GM19395 (cell line): ENCODE results near the gene PPIC.
A peak's percentile ranks its signal among the peaks of the same experiment; 100 is the strongest.
"Not testable (repeated sequence)": the region's sequence is repeated elsewhere in the genome, so short reads cannot be mapped to it uniquely, and the experiment has no call there.

Experiments
- ATAC-seq: cut with Tn5 transposase; IDR thresholded peaks from one replicate; pipeline ENCODE4 v1.9.1; 2021; ENCODE audit warnings: mild to moderate bottlenecking, moderate library complexity; ENCODE audit not compliant: unreplicated experiment

The PPIC gene

DNA sequence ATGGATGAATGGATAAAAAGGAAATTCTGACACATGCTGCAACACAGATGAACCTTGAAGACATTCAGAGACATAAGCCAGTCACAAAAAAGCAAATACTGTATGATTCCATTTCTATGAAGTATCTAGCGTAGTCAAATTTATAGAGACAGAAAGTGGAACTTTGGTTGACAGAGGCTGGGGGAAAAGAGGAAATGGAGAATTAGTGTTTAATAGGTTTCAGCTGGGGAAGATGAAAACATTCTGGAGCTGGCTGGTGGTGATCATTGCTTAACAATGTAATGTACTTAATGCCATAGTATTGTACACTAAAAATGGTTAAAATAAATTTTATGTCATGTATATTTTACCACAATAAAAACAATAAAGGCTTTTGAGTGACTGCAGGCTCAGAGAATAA lies 24.2 kb downstream of the PPIC start:
- no peak for ATAC-seq

DNA sequence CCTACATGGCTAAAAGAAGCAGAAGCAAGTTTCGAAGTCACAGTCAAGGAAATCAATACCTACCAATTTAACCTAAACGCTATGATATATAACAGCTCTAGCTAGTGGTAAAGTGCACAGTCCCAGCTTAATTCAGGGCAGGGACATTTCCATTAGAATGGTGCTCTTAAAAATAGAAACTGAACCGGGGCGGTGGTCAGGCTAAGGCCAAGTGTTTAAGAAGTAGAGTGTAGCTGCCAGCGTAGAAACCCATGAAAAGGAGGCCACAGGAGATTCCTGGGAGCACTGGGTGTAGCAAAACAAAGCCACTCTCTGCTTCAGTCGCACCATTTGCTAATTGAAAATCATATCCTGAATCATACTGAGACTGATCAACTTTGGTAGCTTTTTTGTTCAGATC lies 28.8 kb downstream of the PPIC start:
- ATAC-seq = no peak

GRCh38 chr5:123007182-123007581 lies 29.3 kb downstream of the PPIC start:
- no peak for ATAC-seq

DNA sequence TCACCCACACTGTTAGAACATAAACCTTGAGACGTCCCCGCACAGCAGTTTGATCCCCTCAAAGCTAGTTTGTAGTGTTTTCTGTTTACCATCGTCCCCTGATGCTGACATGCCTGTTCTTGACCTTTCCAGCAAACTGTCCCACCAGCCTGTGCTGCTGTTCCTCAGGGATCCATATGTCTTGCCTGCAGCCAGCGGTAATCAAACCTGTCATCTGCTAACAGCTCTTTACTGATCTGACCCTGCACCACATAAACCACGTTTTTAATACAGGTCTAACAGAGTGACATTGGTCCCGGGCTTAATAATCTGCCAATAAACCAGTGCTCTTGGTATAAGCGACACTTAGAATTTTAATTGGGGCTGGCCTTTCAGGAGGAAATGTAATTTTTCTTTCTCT lies 34.7 kb downstream of the PPIC start:
- no peak for ATAC-seq

DNA sequence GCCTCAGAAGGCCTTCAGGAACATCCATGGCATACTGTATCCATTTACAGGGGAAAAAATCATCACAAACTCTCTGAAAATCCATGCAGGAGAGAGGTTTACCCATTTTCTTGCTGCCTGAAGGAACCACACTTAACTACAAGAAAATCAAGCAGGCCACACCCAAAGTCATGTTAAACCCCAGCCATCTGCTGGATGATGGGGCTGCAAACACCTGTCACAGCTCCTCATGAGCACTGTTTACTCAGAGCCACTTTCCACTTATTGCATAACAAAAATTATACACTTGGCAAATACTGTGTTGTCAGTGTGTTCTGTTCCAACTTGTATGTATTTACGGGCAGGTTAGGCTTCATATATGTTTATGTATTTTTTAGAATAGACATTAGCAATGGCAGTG lies 35.8 kb downstream of the PPIC start:
- ATAC-seq = no peak

- peak; percentile 94 for ATAC-seq
Observed at GRCh38 chr5:122999947-123000563, 36.5 kb downstream of the PPIC start.

DNA sequence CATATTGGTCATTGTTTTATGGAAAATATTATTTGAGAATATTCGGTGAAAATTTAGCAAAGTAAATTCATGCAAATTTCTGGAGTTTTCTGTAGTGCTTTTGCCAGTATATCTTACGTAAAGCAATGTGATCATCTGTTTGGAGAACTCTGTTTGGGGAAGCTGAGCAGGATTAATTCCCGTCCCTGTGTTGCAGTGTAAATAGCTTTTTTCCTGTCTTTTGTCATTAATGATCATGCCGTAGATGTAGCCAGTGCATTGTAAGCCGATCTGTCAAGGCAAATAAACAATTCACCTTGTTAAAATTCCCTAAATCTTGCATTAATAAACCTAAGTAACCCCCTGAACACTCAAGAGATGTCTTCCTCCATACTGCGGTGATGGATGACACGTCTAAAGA lies 39.2 kb downstream of the PPIC start:
- no peak for ATAC-seq

GRCh38 chr5:122996091-122996490 lies 40.4 kb downstream of the PPIC start:
- ATAC-seq = no peak

- ATAC-seq = peak; percentile 95
Observed at GRCh38 chr5:122985954-122986721, 50.4 kb downstream of the PPIC start.

GRCh38 chr5:122985006-122985700 lies 51.4 kb downstream of the PPIC start:
- ATAC-seq = no peak

DNA sequence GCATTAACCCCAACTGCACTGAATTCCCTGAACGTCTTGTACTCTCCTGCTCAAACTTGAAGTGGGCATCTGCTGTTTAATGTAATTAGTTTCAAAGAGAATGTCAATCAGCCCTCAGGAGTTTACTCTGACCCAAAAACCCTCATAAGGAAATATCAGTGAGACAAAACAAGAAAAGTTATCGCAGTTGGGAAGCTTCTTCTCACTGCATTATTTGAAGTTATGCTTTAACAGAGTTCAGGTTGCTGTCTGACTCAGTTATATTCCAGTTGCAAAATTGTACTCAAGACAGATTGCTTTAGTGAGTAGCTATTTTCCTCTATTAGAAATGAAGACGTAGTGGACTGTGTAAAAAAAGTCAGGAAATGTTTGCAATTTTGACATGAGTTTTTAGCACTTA lies 52.1 kb downstream of the PPIC start:
- ATAC-seq = no peak

DNA sequence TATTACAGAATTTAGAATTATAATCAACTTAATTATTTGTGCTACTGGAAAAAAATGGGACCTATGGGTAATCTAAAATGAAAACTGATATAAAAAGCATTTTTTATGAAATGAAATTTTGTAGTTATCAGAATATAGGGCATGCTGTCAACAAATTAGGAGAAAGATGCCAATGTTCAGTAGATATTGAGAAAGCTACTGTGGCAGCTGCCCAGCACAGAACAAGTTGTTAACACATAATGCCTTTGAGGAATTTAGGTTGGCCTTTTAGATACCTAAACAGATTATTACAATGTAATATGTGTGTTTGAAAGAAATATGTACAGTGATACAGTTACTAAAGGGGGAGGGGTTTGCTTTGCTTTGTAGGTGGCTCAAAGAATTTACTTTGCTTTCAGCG lies 54.1 kb downstream of the PPIC start:
- ATAC-seq = no peak

- ATAC-seq = no peak
Observed at GRCh38 chr5:122981846-122982245, 54.7 kb downstream of the PPIC start.

- no peak for ATAC-seq
Observed at GRCh38 chr5:122978644-122979297, 57.8 kb downstream of the PPIC start.

GRCh38 chr5:122978068-122978467 lies 58.5 kb downstream of the PPIC start:
- ATAC-seq = no peak

DNA sequence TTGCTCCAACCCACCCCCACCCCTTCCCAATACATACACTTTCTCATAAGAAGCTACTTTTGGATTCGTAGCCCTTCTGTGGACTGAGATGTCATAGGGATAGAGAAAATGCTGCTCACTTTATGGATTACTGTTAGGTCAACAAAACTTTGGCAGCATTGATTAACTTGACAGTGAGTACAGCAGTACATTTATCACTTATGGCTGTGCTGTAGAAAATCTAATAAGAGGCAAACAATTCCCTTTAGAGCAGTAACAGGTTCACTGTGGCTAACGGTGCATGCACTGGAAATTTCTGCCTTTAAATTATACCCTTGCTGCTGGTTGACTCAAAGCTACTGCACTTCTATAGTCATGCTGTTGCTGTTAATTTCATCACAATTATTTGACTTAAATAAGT lies 59.2 kb downstream of the PPIC start:
- no peak for ATAC-seq

DNA sequence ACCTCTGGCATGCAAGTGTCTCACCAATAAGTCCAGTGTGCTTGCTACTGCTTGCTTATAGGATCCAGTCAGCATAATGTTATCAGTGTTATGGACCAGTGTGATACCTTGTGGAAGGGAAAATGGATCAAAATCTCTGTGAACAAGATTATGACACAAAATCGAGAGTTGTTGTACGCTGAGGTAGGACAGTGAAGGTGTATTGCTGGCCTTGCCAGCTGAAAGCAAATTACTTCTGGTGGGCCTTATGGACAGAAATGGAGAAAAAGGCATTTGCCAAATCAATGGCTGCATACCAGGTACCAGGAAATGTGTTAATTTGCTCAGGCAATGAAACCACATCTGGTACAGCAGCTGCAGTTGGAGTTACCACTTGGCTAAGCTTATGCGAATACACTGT lies 62.3 kb downstream of the PPIC start:
- ATAC-seq = not testable (repeated sequence)

DNA sequence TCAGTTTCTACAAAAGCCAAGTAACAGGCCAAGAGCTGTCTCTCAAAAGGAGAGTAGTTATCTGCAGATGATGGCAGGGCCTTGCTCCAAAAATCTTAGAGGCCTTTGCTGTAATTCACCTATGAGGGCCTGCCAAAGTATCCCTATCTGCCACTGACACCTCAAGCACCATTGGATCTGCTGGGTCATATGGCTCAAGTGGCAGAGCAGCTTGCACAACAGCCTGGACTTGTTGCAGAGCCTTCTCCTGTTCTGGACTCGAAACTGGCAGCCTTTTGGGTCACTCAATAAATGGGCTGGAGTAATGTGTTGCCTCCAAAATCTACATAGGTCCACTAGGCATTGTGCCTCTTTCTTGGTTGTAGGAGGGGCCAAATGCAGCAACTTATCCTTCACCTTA lies 62.8 kb downstream of the PPIC start:
- not testable (repeated sequence) for ATAC-seq
